GM20000 (cell line): ENCODE measurements around the gene OR6C2.
"Not testable (repeated sequence)": the region's sequence is repeated elsewhere in the genome, so short reads cannot be mapped to it uniquely, and the experiment has no call there.

Source experiments
- DNase-seq: peaks from one replicate; pipeline ENCODE4 v3.0.0; 2012; ENCODE audit warnings: low spot score
- TF ChIP-seq, protein P1 (sequence below): IDR thresholded peaks from 2 replicates; pipeline ENCODE4 v1.5.1; 2012; ENCODE audit warnings: mild to moderate bottlenecking, control low read depth; ENCODE audit errors: extremely low read depth, missing control alignments

The OR6C2 gene

DNA sequence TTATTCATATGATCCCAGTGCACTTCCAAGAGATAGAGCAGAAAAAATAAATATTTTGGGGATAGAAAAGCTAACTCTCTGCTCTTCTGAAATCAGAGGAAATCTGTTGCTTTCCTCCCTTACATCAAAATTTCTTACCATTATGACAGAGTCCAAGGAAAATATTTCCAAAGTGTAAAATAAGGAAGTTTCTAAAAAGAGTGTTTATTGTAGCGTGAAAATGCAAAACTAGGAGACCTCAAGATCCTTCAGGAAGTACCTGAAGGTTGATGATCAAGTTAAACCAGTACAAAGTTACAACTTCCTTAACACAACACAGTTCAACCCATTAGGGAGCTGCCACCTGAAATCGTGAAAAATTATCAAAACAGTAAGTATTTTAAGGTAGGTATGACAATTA is at the start of gene OR6C2:
TSS of gene OR6C2 (plus strand) at position 301 of the 400 bp plus-strand sequence. CDS start 8,138 bp downstream, outside the sequence.
- TF ChIP-seq, protein P1, sequence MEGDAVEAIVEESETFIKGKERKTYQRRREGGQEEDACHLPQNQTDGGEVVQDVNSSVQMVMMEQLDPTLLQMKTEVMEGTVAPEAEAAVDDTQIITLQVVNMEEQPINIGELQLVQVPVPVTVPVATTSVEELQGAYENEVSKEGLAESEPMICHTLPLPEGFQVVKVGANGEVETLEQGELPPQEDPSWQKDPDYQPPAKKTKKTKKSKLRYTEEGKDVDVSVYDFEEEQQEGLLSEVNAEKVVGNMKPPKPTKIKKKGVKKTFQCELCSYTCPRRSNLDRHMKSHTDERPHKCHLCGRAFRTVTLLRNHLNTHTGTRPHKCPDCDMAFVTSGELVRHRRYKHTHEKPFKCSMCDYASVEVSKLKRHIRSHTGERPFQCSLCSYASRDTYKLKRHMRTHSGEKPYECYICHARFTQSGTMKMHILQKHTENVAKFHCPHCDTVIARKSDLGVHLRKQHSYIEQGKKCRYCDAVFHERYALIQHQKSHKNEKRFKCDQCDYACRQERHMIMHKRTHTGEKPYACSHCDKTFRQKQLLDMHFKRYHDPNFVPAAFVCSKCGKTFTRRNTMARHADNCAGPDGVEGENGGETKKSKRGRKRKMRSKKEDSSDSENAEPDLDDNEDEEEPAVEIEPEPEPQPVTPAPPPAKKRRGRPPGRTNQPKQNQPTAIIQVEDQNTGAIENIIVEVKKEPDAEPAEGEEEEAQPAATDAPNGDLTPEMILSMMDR = no peak
- DNase-seq = no peak

DNA sequence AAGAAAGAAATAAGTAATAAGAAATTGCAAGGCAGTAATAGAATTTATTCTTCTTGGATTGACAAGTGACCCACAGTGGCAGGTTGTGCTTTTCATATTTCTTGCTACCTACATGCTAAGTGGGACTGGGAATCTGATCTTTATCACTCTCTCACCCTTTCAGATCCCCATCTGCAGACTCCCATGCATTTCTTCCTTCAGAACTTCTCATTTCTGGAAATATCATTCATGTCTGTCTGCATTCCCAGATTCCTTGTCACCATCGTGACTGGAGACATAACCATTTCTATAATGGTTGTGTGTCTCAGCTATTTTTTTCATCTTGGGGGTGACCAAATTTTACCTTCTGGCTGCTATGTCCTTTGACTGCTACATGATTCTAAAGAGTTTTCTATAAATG is 47.5 kb upstream of the OR6C2 start:
- no peak for DNase-seq
- TF ChIP-seq, protein P1 = no peak

DNA sequence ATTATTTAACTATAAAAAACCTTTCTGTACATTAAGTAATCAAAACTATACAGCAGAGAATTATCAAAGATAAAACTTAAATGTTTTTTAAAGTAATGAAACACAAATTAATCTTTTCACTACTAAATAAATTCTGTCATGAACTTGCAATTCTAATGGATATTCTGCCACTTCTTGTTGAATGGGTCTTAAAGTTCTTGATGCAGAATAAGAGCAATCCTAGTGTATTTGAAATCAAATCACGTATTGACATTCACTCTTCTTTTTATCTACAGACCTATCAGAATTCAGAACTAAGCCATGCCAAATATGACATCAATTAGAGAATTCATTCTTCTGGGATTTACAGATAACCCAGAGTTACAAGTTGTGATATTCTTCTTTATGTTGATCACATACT is 43.6 kb upstream of the OR6C2 start, which contains the start of gene OR6C65:
TSS of gene OR6C65 (plus strand) at position 301 of the 400 bp plus-strand sequence. CDS start at position 301, 0 bp downstream.
- no peak for DNase-seq

DNA sequence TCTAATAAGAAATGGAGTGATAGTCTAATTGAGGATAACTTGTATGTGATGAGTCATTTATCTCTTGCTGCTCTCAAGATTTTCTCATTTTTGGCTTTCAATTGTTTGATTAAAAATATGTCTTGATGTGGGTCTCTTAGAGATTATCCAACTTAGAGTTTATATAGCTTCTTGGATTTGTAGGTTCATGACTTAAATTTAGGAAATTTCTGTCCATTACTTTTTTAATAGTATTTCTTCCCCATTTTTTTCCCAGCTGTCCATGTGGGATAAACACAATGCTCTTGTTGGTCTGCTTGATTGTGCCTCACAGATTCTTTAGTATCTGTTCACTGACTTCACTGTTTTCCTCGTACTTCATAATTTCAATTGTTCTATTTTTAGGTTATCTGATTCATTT is 36.0 kb upstream of the OR6C2 start:
- TF ChIP-seq, protein P1 = no peak
- DNase-seq = no peak

More for the DNA sequence above, 43.6 kb upstream of the OR6C2 start, which contains the start of gene OR6C65:
- TF ChIP-seq, protein P1 = no peak

DNA sequence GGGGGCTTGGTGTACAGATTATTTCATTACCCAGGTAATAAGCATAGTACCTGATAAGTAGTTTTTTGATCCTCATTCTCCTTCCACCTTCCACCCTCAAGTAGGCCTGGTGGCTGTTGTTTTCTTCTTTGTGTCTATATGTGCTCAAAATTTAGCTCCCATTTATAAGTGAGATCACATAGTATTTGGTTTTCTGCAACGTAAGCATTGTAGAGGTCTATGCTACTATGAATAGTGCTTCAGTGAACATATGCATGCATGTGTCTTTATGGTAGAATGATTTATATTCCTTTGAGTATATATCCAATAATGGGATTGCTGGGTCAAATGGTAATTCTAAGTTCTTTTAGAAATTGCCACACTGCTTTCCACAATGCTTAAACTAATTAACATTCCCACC is 34.7 kb upstream of the OR6C2 start:
- not testable (repeated sequence) for DNase-seq

DNA sequence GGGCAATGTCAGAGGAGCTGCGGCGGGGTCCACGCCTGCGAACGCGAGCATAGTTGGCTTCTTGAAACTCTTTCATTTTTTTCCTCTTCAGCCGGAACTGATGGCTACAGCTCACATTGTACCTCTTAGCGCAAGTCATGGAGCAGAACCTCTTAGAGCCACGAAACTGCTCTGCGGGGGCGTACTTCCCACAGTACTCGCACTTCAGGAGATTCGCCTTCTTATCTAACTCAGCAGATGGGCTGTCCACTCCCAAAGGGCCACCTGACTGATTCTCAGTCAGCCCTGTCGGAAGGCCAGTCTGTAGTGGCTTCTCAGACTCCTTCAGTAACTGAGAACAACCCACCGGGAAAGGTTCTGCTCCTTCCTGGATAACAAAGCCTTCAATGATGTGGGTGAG is 31.7 kb upstream of the OR6C2 start:
- DNase-seq = not testable (repeated sequence)

DNA sequence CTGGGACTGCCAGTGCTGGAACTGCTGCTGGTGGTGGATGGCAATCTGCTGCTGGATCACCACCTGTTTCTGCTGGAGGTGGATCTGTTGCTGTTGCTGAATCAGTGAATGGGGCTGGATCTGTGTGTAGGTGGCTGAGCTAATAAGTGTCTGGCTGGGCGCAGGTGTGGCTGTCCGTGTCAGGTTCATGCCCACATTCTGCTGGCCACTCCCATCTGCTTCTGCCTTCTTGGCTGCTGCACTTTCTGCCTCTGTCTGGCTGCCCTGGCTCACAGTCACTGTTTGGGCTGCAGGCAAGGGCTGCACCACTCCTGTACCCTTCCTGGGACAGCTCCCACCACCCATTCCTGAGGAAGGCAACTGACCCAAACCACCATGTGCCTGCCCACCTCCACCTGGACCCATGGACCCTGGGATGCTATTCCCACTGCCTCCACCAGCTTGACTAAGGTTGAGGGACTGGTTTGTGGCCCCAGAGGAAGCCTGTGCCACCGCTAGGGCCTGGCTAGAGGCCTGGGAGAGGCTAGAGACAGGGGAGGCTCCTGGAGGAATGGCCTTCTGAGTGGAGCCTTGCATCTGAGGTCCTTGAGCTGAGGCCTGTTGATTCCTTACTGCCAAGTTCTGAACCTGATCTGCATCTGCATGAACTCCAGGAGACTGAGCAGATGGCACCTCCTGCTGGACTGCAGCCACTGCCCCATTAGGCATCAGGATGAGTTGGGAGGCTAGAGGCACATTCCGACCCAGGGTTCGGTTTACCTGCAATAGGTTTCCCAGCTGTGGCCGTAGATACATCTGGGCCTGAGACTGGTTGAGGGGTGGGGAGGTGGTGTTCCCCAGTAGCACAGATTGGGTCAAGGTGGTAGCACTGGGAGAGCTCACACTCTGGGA is 30.1 kb upstream of the OR6C2 start:
- not testable (repeated sequence) for DNase-seq

DNA sequence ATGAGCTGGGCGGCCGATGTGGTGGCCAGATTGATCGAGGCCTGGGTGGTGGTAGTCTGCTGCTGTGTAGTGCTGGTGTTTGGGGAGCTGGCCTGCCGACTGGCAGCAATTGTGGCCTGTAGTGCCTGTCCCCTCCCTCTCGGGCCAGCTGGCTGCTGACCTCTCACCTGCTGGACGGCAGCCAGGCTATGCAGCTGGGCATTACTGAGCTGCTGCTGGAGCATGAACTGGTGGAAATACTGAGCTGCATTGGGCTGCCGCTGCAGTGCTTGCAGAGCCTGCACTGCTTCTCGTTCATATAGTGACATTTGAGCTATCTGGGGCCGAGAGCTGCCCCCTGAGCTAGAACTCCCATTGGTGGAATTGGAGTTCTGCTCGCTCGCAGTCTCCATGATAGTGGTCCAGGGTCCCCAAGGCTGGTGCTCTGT is 29.5 kb upstream of the OR6C2 start:
- not testable (repeated sequence) for DNase-seq

DNA sequence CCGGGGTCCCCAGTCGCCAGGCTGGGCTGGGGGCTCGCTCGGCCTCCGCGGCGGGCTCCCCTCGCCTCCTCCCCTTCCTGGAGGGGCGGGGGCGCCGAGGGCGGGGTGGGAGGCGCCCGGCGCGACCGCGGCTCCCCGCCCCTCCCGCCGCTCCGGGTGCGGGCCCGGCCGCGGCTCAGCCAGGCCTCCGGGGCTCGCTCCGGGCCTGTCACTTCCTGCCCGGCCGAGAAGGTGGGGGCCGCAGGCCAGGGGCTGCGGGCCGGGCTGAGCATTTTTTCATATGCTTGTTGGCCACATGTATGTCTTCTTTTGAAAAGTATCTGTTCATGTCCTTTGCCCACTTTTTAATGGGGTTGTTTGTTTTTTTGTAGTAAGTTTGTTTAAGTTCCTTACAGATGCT is 29.0 kb upstream of the OR6C2 start:
- not testable (repeated sequence) for DNase-seq

DNA sequence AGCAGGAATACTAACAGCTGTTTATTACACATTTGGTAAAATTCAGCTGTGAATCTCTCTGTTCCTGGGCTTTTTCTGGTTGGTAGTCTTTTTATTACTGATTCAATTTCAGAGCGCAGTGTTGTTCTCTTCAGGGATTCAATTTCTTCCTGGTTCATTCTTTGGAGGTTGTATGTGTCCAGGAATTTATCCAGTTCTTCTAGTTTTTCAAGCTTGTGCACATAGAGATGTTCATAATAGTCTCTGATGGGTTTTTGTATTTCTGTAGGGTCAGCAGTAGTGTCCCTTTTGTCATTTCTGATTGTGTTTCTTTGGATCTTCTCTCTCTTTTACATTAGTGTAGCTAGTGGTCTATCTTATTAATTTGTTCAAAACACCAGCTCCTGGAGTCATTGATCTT is 26.9 kb upstream of the OR6C2 start:
- no peak for DNase-seq
- TF ChIP-seq, protein P1 = no peak
